Esophagus squamous epithelium (tissue), 5 donors: ENCODE results near the gene COQ8A. TPM values are rescaled to one million over a fixed set of nuclear protein-coding genes. Genes with fewer than 3 reads are reported as not detected.

Experiments used
- DNase-seq: peaks from one replicate; lab custom pipeline; 2025; lab: John Stamatoyannopoulos, UW
- H3K27ac ChIP-seq, 4 donors: fragments of 200-600 bp; sonication (generic); one replicate each; pipeline ENCODE4 v1.5.1; 2016 to 2019; ENCODE audit warnings: mild to moderate bottlenecking in 1 of 4
- H3K27me3 ChIP-seq, 4 donors: fragments of 200-600 bp; sonication (generic); 1 replicate in 3 of 4; 2 replicates in 1 of 4; pipeline versions ENCODE4 v1.5.1 to v1.6.0; 2017 to 2021; ENCODE audit warnings: antibody characterized with exemption in 1 of 4
- H3K36me3 ChIP-seq, 3 donors: fragments of 200-600 bp; sonication (generic); one replicate each; pipeline ENCODE4 v1.5.1; 2016 to 2019
- H3K4me1 ChIP-seq, 3 donors: fragments of 200-600 bp; sonication (generic); one replicate each; pipeline ENCODE4 v1.5.1; 2017 to 2019
- H3K4me3 ChIP-seq, 4 donors: fragments of 200-600 bp; sonication (generic); 1 replicate in 3 of 4; 2 replicates in 1 of 4; pipeline ENCODE4 v1.5.1; 2016 to 2019; ENCODE audit warnings: mild to moderate bottlenecking in 2 of 4, moderate library complexity in 1 of 4
- H3K9me3 ChIP-seq, 3 donors: fragments of 200-600 bp; sonication (generic); one replicate each; pipeline ENCODE4 v1.5.1; 2016 to 2019
- CTCF ChIP-seq, 6 experiments: fragments of 450-650 bp in 4 of 6; fragments of 200-600 bp in 2 of 6; sonication (generic) in 2 of 6; IDR thresholded peaks; one replicate each; pipeline ENCODE4 v1.5.1; 2016 to 2019; ENCODE audit warnings: antibody characterized with exemption in 6 of 6, mild to moderate bottlenecking in 4 of 6, moderate library complexity in 4 of 6
- POLR2A ChIP-seq, 4 donors: fragments of 450-650 bp; IDR thresholded peaks; one replicate each; pipeline ENCODE4 v1.6.1; 2017; ENCODE audit warnings: antibody characterized with exemption in 4 of 4, mild to moderate bottlenecking in 4 of 4, moderate library complexity in 3 of 4
- WGBS, 2 donors: methylation state at CpG; one replicate each; pipeline ENCODE4 v1.1.5; 2018; 5-methylcytosine and 5-hydroxymethylcytosine counted together
- intact Hi-C: fragments of 100-400 bp; cut with DNase I; formaldehyde crosslinking; loops from one replicate; pipeline ENCODE4 v1.15.0; 2022
- total RNA-seq, 4 donors: library from RNA; depleted of rRNA; stranded (reverse); fragments of >200 nt; gene quantifications; one replicate each; pipeline ENCODE4 v1.1.0, GENCODE V29; 2016
- donor health status: DM: yes; HTN: yes; CAD: no.

The COQ8A gene
- total RNA-seq, 4 donors from 2014 or later = 9.3 to 37.8 (median 16.9) TPM

DNA sequence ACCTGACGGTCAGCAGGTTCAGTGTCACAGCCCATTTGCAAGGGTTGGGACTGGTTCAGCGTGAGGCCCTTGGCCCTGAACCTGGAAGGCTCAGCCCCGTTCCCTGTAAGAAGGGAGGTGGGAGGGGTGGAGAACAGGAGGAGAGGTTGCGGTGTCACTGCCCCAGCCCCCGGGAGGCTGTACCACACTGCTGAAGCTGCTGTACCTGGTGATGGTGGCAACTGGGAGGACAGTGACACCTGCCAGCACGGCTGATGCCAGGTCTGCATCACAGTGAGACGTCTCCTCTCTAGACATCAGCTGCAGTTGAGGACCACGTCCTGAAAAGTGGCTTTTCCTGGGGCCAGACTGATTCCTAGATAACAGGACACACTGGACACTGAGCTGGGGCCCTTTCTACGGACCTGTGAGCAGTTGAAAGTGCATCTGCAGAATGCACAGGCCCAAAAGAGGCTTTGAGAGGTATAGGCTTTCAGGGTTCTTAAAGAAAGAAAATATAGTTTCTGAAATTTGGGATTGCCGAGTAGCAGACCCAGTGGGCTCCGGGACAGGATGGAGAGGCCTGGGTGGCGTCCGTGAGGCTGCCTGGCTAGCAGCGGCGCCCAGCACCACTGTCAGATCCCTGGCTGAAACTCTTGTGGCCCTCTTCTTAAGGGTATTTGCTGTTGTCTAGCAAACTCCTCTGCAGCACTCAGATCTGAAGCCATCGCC, 47.7 kb downstream of the COQ8A start:
- Histone ChIP-seq H3K36me3 (peaks cover 3 to 53% (median 4%) of the 10 kb centered on the region in 3 donors), H3K27me3 (no peaks in the 10 kb centered on the region), H3K4me3 (no peak overlapping the region), H3K4me1 (peaks cover 4 to 56% (median 30%) of the 10 kb centered on the region in 3 donors), H3K9me3 (no peaks in the 10 kb centered on the region), H3K27ac (peak overlapping the region; percentile 13 to 73 (median 64))
- intact Hi-C loops = no loop called here
- no peak for DNase-seq
- WGBS, 2 donors = 82 to 95% methylated on average over 7 to 12 of the region's 16 CpGs
- no peak for TF ChIP-seq CTCF (IDR thresholded peaks at IDR 0.05)
- no peak for TF ChIP-seq POLR2A (IDR thresholded peaks at IDR 0.05)

GRCh38 chr1:226988334-226988666, 48.2 kb downstream of the COQ8A start:
- DNase-seq = no peak
- no peak overlapping the region for H3K4me3 ChIP-seq
- peaks cover 0 to 47% (median 4%) of the 10 kb centered on the region in 3 donors for H3K36me3 ChIP-seq
- H3K27me3 ChIP-seq = no peaks in the 10 kb centered on the region
- intact Hi-C loops = no loop called here
- H3K4me1 ChIP-seq = peaks cover 4 to 56% (median 30%) of the 10 kb centered on the region in 3 donors
- WGBS, 2 donors = 17 to 34% methylated on average over 2 to 3 of the region's 3 CpGs
- no peaks in the 10 kb centered on the region for H3K9me3 ChIP-seq
- peak overlapping the region; percentile 44 to 73 (median 64) for H3K27ac ChIP-seq
- no peak for TF ChIP-seq POLR2A (IDR thresholded peaks at IDR 0.05)

GRCh38 chr1:226989085-226989920, 49.2 kb downstream of the COQ8A start:
- no peak overlapping the region for H3K4me3 ChIP-seq
- peaks cover 0 to 46% (median 4%) of the 10 kb centered on the region in 3 donors for H3K36me3 ChIP-seq
- H3K27ac ChIP-seq = peak overlapping the region; percentile 44 to 73 (median 64)
- peaks cover 4 to 56% (median 30%) of the 10 kb centered on the region in 3 donors for H3K4me1 ChIP-seq
- 71 to 77% methylated on average over 10 to 12 of the region's 12 CpGs for WGBS, 2 donors
- no peaks in the 10 kb centered on the region for H3K9me3 ChIP-seq
- DNase-seq = no peak
- H3K27me3 ChIP-seq = no peaks in the 10 kb centered on the region
- TF ChIP-seq POLR2A (IDR thresholded peaks at IDR 0.05) (no peak), CTCF (IDR thresholded peaks at IDR 0.05) (no peak)
- intact Hi-C loops = no loop called here

- 73 to 74% methylated on average over 10 of the region's 10 CpGs for WGBS, 2 donors
- no peaks in the 10 kb centered on the region for H3K27me3 ChIP-seq
- H3K4me3 ChIP-seq = no peak overlapping the region
- TF ChIP-seq POLR2A (IDR thresholded peaks at IDR 0.05) = no peak
- TF ChIP-seq CTCF (IDR thresholded peaks at IDR 0.05) = no peak
- H3K27ac ChIP-seq = peak overlapping the region in 2 of 4 donors; percentile 69 to 70
- no peak for DNase-seq
- peaks cover 4 to 55% (median 30%) of the 10 kb centered on the region in 3 donors for H3K4me1 ChIP-seq
- H3K9me3 ChIP-seq = no peaks in the 10 kb centered on the region
- intact Hi-C loops = no loop called here
- peaks cover 0 to 39% (median 2%) of the 10 kb centered on the region in 3 donors for H3K36me3 ChIP-seq
Observed at GRCh38 chr1:226990133-226990716, 50.1 kb downstream of the COQ8A start.

DNA sequence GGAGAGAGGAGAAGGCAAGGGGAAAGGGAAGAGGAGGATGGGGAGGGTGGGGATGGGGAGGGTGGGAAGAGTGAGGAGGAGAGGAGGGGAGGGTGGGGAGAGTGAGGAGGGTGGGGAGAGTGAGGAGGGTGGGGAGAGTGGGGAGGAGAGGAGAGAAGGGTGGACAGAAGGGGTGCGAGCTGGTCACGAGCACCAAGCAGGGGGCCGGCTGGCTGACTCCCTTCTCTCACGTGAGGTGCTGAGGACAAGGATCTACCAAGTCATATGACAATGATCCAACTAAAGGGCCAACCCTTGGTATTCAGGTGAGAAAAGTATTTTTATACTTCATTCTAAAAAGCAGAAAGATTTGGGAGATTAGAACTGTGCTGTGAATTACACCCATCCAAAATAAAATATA, 51.8 kb downstream of the COQ8A start:
- Histone ChIP-seq H3K4me1 (peaks cover 4 to 38% (median 29%) of the 10 kb centered on the region in 3 donors), H3K27ac (no peak overlapping the region), H3K4me3 (no peak overlapping the region), H3K27me3 (no peaks in the 10 kb centered on the region), H3K36me3 (peaks cover 0 to 22% (median 0%) of the 10 kb centered on the region in 3 donors), H3K9me3 (no peaks in the 10 kb centered on the region)
- no peak for DNase-seq
- TF ChIP-seq CTCF (IDR thresholded peaks at IDR 0.05) = no peak
- TF ChIP-seq POLR2A (IDR thresholded peaks at IDR 0.05) = no peak
- 84 to 90% methylated on average over 4 of the region's 4 CpGs for WGBS, 2 donors
- intact Hi-C loops = no loop called here
